ENCODE results near the gene FUS.
A peak's percentile ranks its signal among the peaks of the same experiment; 100 is the strongest.

Gene FUS

DNA sequence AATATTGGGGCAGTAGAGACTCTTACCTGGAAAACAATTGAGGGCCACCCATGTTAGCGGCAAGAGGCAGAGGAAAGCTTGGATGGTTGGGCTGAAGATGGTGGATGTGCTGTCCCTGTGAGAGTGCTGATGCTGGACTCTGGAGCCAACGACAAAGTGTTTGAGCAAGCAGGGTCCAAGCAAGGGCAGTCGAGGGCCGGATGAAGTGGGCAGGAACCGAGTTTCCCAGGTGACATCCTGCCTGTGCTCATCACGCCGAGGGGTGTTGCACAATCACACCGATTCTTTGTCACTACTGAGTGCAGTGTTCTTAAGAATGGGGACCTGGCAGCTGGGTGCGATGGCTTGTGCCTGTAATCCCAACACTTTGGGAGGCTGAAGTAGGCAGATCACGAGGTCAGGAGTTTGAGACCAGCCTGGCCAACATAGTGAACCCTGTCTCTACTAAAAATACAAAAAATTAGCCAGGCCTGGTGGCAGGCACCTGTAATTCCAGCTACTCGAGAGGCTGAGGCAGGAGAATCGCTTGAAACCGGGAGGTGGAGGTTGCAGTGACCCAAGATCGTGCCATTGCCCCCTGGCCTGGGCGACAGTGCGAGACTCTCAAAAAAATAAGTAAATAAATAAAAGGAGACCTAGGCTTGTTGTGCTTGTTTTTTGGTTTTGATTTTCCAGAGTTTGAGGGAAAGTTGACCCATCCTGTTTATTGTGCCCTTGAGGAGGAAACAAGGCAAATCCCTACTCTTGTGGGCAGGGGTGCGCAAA is 16.6 kb downstream of the FUS start (continued):
- TF ChIP-seq, protein P1, sequence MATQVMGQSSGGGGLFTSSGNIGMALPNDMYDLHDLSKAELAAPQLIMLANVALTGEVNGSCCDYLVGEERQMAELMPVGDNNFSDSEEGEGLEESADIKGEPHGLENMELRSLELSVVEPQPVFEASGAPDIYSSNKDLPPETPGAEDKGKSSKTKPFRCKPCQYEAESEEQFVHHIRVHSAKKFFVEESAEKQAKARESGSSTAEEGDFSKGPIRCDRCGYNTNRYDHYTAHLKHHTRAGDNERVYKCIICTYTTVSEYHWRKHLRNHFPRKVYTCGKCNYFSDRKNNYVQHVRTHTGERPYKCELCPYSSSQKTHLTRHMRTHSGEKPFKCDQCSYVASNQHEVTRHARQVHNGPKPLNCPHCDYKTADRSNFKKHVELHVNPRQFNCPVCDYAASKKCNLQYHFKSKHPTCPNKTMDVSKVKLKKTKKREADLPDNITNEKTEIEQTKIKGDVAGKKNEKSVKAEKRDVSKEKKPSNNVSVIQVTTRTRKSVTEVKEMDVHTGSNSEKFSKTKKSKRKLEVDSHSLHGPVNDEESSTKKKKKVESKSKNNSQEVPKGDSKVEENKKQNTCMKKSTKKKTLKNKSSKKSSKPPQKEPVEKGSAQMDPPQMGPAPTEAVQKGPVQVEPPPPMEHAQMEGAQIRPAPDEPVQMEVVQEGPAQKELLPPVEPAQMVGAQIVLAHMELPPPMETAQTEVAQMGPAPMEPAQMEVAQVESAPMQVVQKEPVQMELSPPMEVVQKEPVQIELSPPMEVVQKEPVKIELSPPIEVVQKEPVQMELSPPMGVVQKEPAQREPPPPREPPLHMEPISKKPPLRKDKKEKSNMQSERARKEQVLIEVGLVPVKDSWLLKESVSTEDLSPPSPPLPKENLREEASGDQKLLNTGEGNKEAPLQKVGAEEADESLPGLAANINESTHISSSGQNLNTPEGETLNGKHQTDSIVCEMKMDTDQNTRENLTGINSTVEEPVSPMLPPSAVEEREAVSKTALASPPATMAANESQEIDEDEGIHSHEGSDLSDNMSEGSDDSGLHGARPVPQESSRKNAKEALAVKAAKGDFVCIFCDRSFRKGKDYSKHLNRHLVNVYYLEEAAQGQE (tag by site-specific recombination; IDR thresholded peaks at IDR 0.05): peak; percentile 74

DNA sequence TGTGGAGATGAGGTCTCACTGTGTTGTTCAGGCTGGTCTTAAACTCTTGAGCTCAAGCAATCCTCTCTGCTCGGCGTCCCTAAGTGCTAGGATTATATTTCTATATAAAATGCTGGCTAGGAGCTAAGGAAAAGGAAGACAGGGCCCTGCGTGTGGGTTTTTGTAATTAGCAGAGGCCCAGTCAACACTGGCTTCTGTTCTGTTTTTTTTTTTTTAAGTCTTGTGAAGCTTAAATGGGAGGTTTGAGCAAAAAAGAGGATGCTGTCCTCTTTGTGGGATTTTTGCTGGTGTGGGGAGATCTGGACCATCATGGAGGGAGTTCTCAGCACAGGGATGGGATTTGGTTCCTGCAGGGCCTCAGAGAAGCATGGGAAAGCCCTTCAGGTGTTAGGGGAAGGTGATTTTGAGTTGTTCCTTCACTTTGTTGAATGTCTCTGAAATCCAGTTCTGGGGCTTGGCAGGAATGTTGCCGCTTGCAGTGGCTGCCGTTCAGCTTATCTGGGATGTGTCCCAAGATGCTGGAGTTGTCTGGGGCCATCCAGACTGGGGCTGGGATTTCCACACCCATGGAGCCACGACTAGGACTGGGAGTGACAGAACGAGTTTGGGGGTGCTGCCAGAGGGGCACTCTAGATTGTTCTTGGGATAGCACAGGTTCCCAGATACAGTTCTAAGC is 18.4 kb downstream of the FUS start:
- ChIA-PET POLR2A (interaction anchor here (0.6 to 1.6 kb wide), 5 partner anchors 18 to 468 kb away, joined by 3 to 5 read pairs (median 4); partner anchors contain the start of gene KAT8), CTCF (interaction anchor here (0.7 kb wide), 1 partner anchor 100 kb away, joined by 5 read pairs; no protein-coding TSS in a partner anchor)
- no peak overlapping the region for H3K27ac ChIP-seq (ENCODE audit: extremely low read depth, low read depth, low read length)

GRCh38 chr16:31199430-31200041 is 19.6 kb downstream of the FUS start:
- ChIA-PET CTCF (no interaction called here), POLR2A (interaction anchor here (0.6 to 2.2 kb wide), 6 partner anchors 9 to 298 kb away, joined by 4 to 6 read pairs (median 5); partner anchors contain the start of gene KAT8)
- Histone ChIP-seq H3K4me3 (ENCODE audit: low read depth, low read length) (no peak overlapping the region), H3K27ac (ENCODE audit: extremely low read depth, low read depth, low read length) (no peak overlapping the region), H3K4me1 (ENCODE audit: control insufficient read depth, insufficient read depth, low read length) (no peaks in the 10 kb centered on the region), H3K9me3 (ENCODE audit: control insufficient read depth, insufficient read depth, low read depth, low read length) (no peaks in the 10 kb centered on the region), H3K36me3 (ENCODE audit: control insufficient read depth in 2 of 2, insufficient read depth in 1 of 2, low read length in 2 of 2) (peaks cover 19 to 46% of the 10 kb centered on the region in 2 experiments; a peak in 2 of 3 replicates)
- TF ChIP-seq ZNF239 (tag by site-specific recombination; IDR thresholded peaks at IDR 0.05): 0 out of 2 replicates have a peak, but pooled peaks have one; percentile 11
- no peak for TF ChIP-seq ZNF274 (IDR thresholded peaks at IDR 0.05; ENCODE audit: low read length)
- TF ChIP-seq ZNF274 (tag by site-specific recombination; IDR thresholded peaks at IDR 0.05; ENCODE audit: borderline replicate concordance): no peak
- TF ChIP-seq ZNF530 (tag by site-specific recombination; IDR thresholded peaks at IDR 0.05; ENCODE audit: low read depth): no peak
- TF ChIP-seq SCRT2 (tag by site-specific recombination; IDR thresholded peaks at IDR 0.05): peak; percentile 68
- peak; percentile 21; the same call in 1 of the 2 replicates for TF ChIP-seq ZBTB17 (tag by site-specific recombination; IDR thresholded peaks at IDR 0.05)
- no peak for TF ChIP-seq ZFP69B (tag by site-specific recombination; IDR thresholded peaks at IDR 0.05)
- TF ChIP-seq SP2 (tag by site-specific recombination; IDR thresholded peaks at IDR 0.05): no peak
- no peak for TF ChIP-seq ZBTB20 (tag by site-specific recombination; IDR thresholded peaks at IDR 0.05)
- no peak for TF ChIP-seq ZNF174 (tag by site-specific recombination; IDR thresholded peaks at IDR 0.05)
- TF ChIP-seq ELK4 (IDR thresholded peaks at IDR 0.05; ENCODE audit: borderline replicate concordance, low read depth, low read length): no peak
- TF ChIP-seq ZSCAN23 (tag by site-specific recombination; IDR thresholded peaks at IDR 0.05): no peak
- TF ChIP-seq GFI1B (tag by site-specific recombination; IDR thresholded peaks at IDR 0.05): no peak
- TF ChIP-seq ZNF600 (tag by site-specific recombination; IDR thresholded peaks at IDR 0.05): peak; percentile 46; the same call in 1 of the 2 replicates
- TF ChIP-seq ZNF133 (tag by site-specific recombination; IDR thresholded peaks at IDR 0.05): no peak
- TF ChIP-seq, protein P2, sequence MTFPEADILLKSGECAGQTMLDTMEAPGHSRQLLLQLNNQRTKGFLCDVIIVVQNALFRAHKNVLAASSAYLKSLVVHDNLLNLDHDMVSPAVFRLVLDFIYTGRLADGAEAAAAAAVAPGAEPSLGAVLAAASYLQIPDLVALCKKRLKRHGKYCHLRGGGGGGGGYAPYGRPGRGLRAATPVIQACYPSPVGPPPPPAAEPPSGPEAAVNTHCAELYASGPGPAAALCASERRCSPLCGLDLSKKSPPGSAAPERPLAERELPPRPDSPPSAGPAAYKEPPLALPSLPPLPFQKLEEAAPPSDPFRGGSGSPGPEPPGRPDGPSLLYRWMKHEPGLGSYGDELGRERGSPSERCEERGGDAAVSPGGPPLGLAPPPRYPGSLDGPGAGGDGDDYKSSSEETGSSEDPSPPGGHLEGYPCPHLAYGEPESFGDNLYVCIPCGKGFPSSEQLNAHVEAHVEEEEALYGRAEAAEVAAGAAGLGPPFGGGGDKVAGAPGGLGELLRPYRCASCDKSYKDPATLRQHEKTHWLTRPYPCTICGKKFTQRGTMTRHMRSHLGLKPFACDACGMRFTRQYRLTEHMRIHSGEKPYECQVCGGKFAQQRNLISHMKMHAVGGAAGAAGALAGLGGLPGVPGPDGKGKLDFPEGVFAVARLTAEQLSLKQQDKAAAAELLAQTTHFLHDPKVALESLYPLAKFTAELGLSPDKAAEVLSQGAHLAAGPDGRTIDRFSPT (tag by site-specific recombination; IDR thresholded peaks at IDR 0.05): no peak
- TF ChIP-seq, protein P3, sequence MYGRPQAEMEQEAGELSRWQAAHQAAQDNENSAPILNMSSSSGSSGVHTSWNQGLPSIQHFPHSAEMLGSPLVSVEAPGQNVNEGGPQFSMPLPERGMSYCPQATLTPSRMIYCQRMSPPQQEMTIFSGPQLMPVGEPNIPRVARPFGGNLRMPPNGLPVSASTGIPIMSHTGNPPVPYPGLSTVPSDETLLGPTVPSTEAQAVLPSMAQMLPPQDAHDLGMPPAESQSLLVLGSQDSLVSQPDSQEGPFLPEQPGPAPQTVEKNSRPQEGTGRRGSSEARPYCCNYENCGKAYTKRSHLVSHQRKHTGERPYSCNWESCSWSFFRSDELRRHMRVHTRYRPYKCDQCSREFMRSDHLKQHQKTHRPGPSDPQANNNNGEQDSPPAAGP (tag by site-specific recombination; IDR thresholded peaks at IDR 0.05): no peak

More for the DNA sequence above, 18.4 kb downstream of the FUS start:
- no peaks in the 10 kb centered on the region for H3K4me1 ChIP-seq (ENCODE audit: control insufficient read depth, insufficient read depth, low read length)
- no peaks in the 10 kb centered on the region for H3K9me3 ChIP-seq (ENCODE audit: control insufficient read depth, insufficient read depth, low read depth, low read length)
- peaks cover 30 to 58% of the 10 kb centered on the region in 2 experiments; a peak in 2 of 3 replicates for H3K36me3 ChIP-seq (ENCODE audit: control insufficient read depth in 2 of 2, insufficient read depth in 1 of 2, low read length in 2 of 2)
- TF ChIP-seq ZBTB21 (tag by site-specific recombination; IDR thresholded peaks at IDR 0.05) (no peak), PRDM1 (tag by site-specific recombination; IDR thresholded peaks at IDR 0.05) (no peak), ZSCAN23 (tag by site-specific recombination; IDR thresholded peaks at IDR 0.05) (0 out of 2 replicates have a peak, but pooled peaks have one; percentile 57), ZNF121 (tag by site-specific recombination; IDR thresholded peaks at IDR 0.05) (0 out of 2 replicates have a peak, but pooled peaks have one; percentile 2), ZIC2 (tag by site-specific recombination; IDR thresholded peaks at IDR 0.05) (no peak), ZNF138 (tag by site-specific recombination; IDR thresholded peaks at IDR 0.05; ENCODE audit: borderline replicate concordance) (no peak), ZBTB17 (tag by site-specific recombination; IDR thresholded peaks at IDR 0.05) (peak; percentile 68), ZNF302 (tag by site-specific recombination; IDR thresholded peaks at IDR 0.05; ENCODE audit: low read depth) (no peak), KLF8 (tag by site-specific recombination; IDR thresholded peaks at IDR 0.05) (no peak), RBAK (tag by site-specific recombination; IDR thresholded peaks at IDR 0.05) (no peak), ZNF624 (tag by site-specific recombination; IDR thresholded peaks at IDR 0.05) (no peak)
- H3K4me3 ChIP-seq (ENCODE audit: low read depth, low read length): no peak overlapping the region

All from HEK293 (cell line).